HepG2 (cell line): ENCODE measurements around the gene EIF3L. TPM values are rescaled to one million over a fixed set of nuclear protein-coding genes. Genes with fewer than 3 reads are reported as not detected.

ENCODE experiments used
- AHR ChIP-seq: IDR thresholded peaks from 2 replicates; pipeline ENCODE4 v1.6.1; 2018; ENCODE audit warnings: missing genetic modification reagents, missing compliant biosample characterization
- EHMT2 ChIP-seq: fragments of 200-600 bp; sonication (generic); IDR thresholded peaks from 2 replicates; pipeline ENCODE4 v1.7.0; 2017; ENCODE audit warnings: antibody characterized with exemption, low read depth, low read length, borderline replicate concordance
- ELF3 ChIP-seq: IDR thresholded peaks from 2 replicates; pipeline ENCODE4 v1.6.1; 2016; ENCODE audit warnings: missing genetic modification reagents, missing compliant biosample characterization
- FOSL2 ChIP-seq: sonication (generic); formaldehyde crosslinking; IDR thresholded peaks from 2 replicates; pipeline ENCODE4 v1.4.0; 2020; ENCODE audit warnings: missing genetic modification reagents
- FOXJ3 ChIP-seq: sonication (generic); formaldehyde crosslinking; IDR thresholded peaks from 2 replicates; pipeline ENCODE4 v1.4.0; 2020; ENCODE audit warnings: missing genetic modification reagents, mild to moderate bottlenecking, borderline replicate concordance
- HMGA1 ChIP-seq: sonication (generic); formaldehyde crosslinking; conservative IDR thresholded peaks from 2 replicates; pipeline ENCODE4 v1.4.0; 2020; ENCODE audit warnings: missing genetic modification reagents
- ISL2 ChIP-seq: sonication (generic); formaldehyde crosslinking; IDR thresholded peaks from 2 replicates; pipeline ENCODE4 v1.5.0; 2020; ENCODE audit warnings: missing genetic modification reagents
- KDM5B ChIP-seq: sonication (generic); formaldehyde crosslinking; IDR thresholded peaks from 2 replicates; pipeline ENCODE4 v1.4.0; 2020; ENCODE audit warnings: missing genetic modification reagents, mild to moderate bottlenecking, borderline replicate concordance
- NFE2L2 ChIP-seq: fragments of 150-350 bp; IDR thresholded peaks from 2 replicates; pipeline ENCODE4 v1.6.1; 2014; ENCODE audit warnings: low read length
- TEAD3 ChIP-seq: optimal IDR thresholded peaks from 2 replicates; pipeline ENCODE3; 2016; ENCODE audit warnings: borderline replicate concordance
- ZNF160 ChIP-seq: sonication (generic); formaldehyde crosslinking; IDR thresholded peaks from 2 replicates; pipeline ENCODE4 v1.8.0; 2022; ENCODE audit warnings: mild to moderate bottlenecking, inconsistent platforms, missing genetic modification reagents
- ZNF24 ChIP-seq: fragments of 450-650 bp; IDR thresholded peaks from 2 replicates; pipeline ENCODE4 v1.6.1; 2017; ENCODE audit warnings: antibody characterized with exemption, mild to moderate bottlenecking
- ZNF570 ChIP-seq: sonication (generic); formaldehyde crosslinking; IDR thresholded peaks from 2 replicates; pipeline ENCODE4 v1.4.0; 2020; ENCODE audit warnings: mild to moderate bottlenecking, missing genetic modification reagents, borderline replicate concordance
- ZNF720 ChIP-seq: sonication (generic); formaldehyde crosslinking; IDR thresholded peaks from 2 replicates; pipeline ENCODE4 v1.4.0; 2020; ENCODE audit warnings: missing genetic modification reagents
- ZNF768 ChIP-seq: sonication (generic); formaldehyde crosslinking; IDR thresholded peaks from 2 replicates; pipeline ENCODE4 v1.4.0; 2020; ENCODE audit warnings: missing genetic modification reagents
- polyA plus RNA-seq, 8 experiments: library from polyadenylated mRNA; depleted of rRNA in 3 of 8; stranded (reverse) in 7 of 8; unstranded in 1 of 8; fragments of >200 nt; fragmentation: Illumina TruSeq in 4 of 8; extraction: Trizol in 4 of 8; gene quantifications; 2 replicates each; pipeline versions ENCODE4 v1.2.1 to v1.2.3, GENCODE V29; 2011 to 2016; ENCODE audit warnings: low read depth in 4 of 8, missing spikeins in 1 of 8, mixed read lengths in 1 of 8; ENCODE audit not compliant: insufficient read depth in 1 of 8
- total RNA-seq, 5 experiments: library from RNA; depleted of rRNA; stranded (reverse); fragments of >200 nt; fragmentation: Illumina TruSeq; extraction: Trizol; gene quantifications; 2 replicates each; pipeline ENCODE4 v1.2.3, GENCODE V29; 2016; ENCODE audit warnings: low read depth in 1 of 5
- TF ChIP-seq, protein P1 (sequence below): sonication (generic); formaldehyde crosslinking; IDR thresholded peaks from 2 replicates; pipeline ENCODE4 v1.8.1; 2023; ENCODE audit warnings: mild to moderate bottlenecking, inconsistent platforms, moderate library complexity, missing genetic modification reagents, borderline replicate concordance
- TF ChIP-seq, protein P2 (sequence below): sonication (generic); formaldehyde crosslinking; IDR thresholded peaks from 2 replicates; pipeline ENCODE4 v1.8.0; 2022; ENCODE audit warnings: mild to moderate bottlenecking, missing genetic modification reagents, moderate library complexity
- TF ChIP-seq, protein P3 (sequence below): sonication (generic); formaldehyde crosslinking; IDR thresholded peaks from 2 replicates; pipeline ENCODE4 v1.9.0; 2021; ENCODE audit warnings: missing genetic modification reagents, borderline replicate concordance
- TF ChIP-seq, protein P4 (sequence below): IDR thresholded peaks from 2 replicates; pipeline ENCODE4 v1.4.0; 2020; ENCODE audit warnings: mild to moderate bottlenecking, missing genetic modification reagents

The EIF3L gene
- total and polyA plus RNA-seq, 2 of the 13 experiments (the other 11 are each of a cell fraction or from before 2014, with no cell fraction given): 514 to 793 TPM

DNA sequence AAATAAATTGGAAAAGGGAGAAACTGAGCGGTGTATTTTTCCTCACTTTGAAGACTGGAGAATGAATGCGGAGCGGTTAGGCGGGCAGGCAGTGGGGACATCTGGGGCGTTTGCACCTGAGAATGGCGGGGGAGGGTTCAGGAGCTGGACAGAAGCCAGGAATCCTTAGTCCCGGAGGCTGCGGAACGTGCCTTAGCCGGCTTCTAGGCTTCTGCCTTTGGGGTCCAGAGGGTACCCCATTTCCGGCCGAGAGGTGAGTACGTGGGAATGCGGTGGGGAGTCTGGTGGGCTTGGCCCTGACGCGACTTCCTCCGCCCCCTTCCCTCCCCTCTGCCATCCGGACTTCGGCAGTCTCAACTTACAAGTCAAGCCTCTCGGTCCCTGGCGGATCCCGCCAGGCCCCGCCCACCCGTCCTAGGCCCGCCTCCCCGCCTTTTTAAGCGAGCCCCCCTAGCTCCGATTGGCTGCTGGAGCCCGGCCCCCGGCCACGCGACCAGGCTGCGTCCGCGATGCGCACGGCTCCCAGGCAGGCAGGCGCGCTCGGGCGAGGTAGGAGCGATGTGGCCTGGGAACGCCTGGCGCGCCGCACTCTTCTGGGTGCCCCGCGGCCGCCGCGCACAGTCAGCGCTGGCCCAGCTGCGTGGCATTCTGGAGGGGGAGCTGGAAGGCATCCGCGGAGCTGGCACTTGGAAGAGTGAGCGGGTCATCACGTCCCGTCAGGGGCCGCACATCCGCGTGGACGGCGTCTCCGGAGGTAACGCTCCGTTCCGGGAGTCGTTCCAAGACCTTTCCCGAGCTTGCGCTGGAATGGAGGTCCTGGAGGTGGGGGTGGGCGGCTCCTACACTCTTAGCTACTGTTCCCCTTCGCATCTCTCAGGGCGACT is 41.6 kb upstream of the EIF3L start, which contains the start of gene GCAT (continued):
- TF ChIP-seq, protein P1, sequence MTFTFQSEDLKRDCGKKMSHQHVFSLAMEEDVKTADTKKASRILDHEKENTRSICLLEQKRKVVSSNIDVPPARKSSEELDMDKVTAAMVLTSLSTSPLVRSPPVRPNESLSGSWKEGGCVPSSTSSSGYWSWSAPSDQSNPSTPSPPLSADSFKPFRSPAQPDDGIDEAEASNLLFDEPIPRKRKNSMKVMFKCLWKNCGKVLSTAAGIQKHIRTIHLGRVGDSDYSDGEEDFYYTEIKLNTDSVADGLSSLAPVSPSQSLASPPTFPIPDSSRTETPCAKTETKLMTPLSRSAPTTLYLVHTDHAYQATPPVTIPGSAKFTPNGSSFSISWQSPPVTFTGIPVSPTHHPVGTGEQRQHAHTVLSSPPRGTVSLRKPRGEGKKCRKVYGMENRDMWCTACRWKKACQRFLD: no peak
- no peak for TF ChIP-seq ZNF720
- no peak for TF ChIP-seq NFE2L2
- peak; percentile 87; the same call in 1 of the 2 replicates for TF ChIP-seq KDM5B (CRISPR knock-in tag)
- TF ChIP-seq TEAD3: peak; percentile 70
- TF ChIP-seq ZNF768 (CRISPR knock-in tag): no peak; the same call in 1 of the 2 replicates
- peak; percentile 49; the same call in 1 of the 2 replicates for TF ChIP-seq ISL2 (CRISPR knock-in tag)
- TF ChIP-seq HMGA1 (CRISPR knock-in tag): no peak
- TF ChIP-seq, protein P2, sequence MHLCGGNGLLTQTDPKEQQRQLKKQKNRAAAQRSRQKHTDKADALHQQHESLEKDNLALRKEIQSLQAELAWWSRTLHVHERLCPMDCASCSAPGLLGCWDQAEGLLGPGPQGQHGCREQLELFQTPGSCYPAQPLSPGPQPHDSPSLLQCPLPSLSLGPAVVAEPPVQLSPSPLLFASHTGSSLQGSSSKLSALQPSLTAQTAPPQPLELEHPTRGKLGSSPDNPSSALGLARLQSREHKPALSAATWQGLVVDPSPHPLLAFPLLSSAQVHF (CRISPR knock-in tag): no peak
- TF ChIP-seq, protein P3, sequence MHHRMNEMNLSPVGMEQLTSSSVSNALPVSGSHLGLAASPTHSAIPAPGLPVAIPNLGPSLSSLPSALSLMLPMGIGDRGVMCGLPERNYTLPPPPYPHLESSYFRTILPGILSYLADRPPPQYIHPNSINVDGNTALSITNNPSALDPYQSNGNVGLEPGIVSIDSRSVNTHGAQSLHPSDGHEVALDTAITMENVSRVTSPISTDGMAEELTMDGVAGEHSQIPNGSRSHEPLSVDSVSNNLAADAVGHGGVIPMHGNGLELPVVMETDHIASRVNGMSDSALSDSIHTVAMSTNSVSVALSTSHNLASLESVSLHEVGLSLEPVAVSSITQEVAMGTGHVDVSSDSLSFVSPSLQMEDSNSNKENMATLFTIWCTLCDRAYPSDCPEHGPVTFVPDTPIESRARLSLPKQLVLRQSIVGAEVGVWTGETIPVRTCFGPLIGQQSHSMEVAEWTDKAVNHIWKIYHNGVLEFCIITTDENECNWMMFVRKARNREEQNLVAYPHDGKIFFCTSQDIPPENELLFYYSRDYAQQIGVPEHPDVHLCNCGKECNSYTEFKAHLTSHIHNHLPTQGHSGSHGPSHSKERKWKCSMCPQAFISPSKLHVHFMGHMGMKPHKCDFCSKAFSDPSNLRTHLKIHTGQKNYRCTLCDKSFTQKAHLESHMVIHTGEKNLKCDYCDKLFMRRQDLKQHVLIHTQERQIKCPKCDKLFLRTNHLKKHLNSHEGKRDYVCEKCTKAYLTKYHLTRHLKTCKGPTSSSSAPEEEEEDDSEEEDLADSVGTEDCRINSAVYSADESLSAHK (CRISPR knock-in tag): no peak
- TF ChIP-seq EHMT2: no peak
- no peak for TF ChIP-seq ZNF570 (CRISPR knock-in tag)
- TF ChIP-seq FOXJ3: no peak
- TF ChIP-seq FOSL2 (CRISPR knock-in tag): peak; percentile 29
- TF ChIP-seq ELF3 (CRISPR knock-in tag): no peak; the same call in 1 of the 2 replicates
- 0 out of 2 replicates have a peak, but pooled peaks have one; percentile 67 for TF ChIP-seq ZNF160 (CRISPR knock-in tag)
- no peak for TF ChIP-seq ZNF24
- TF ChIP-seq, protein P4, sequence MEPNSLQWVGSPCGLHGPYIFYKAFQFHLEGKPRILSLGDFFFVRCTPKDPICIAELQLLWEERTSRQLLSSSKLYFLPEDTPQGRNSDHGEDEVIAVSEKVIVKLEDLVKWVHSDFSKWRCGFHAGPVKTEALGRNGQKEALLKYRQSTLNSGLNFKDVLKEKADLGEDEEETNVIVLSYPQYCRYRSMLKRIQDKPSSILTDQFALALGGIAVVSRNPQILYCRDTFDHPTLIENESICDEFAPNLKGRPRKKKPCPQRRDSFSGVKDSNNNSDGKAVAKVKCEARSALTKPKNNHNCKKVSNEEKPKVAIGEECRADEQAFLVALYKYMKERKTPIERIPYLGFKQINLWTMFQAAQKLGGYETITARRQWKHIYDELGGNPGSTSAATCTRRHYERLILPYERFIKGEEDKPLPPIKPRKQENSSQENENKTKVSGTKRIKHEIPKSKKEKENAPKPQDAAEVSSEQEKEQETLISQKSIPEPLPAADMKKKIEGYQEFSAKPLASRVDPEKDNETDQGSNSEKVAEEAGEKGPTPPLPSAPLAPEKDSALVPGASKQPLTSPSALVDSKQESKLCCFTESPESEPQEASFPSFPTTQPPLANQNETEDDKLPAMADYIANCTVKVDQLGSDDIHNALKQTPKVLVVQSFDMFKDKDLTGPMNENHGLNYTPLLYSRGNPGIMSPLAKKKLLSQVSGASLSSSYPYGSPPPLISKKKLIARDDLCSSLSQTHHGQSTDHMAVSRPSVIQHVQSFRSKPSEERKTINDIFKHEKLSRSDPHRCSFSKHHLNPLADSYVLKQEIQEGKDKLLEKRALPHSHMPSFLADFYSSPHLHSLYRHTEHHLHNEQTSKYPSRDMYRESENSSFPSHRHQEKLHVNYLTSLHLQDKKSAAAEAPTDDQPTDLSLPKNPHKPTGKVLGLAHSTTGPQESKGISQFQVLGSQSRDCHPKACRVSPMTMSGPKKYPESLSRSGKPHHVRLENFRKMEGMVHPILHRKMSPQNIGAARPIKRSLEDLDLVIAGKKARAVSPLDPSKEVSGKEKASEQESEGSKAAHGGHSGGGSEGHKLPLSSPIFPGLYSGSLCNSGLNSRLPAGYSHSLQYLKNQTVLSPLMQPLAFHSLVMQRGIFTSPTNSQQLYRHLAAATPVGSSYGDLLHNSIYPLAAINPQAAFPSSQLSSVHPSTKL (CRISPR knock-in tag): peak; percentile 45
- TF ChIP-seq AHR: no peak
